AG10803 (cell line): ENCODE measurements around the gene ACP6.
A peak's percentile ranks its signal among the peaks of the same experiment; 100 is the strongest.

Experiments
- DNase-seq: peaks from one replicate; pipeline ENCODE4 v3.0.0; 2010; ENCODE audit warnings: low read depth
- H3K4me3 ChIP-seq: 2 replicates; pipeline ENCODE4 v1.5.1; 2011; ENCODE audit warnings: mild to moderate bottlenecking, low read length, control low read depth
- CTCF ChIP-seq: conservative IDR thresholded peaks from 2 replicates; pipeline ENCODE4 v1.5.1; 2011; ENCODE audit warnings: mild to moderate bottlenecking, low read length, control low read depth, inconsistent platforms

Gene ACP6

GRCh38 chr1:147670319-147671001 lies at the start of gene ACP6:
Gene ACP6 (minus strand): TSS chr1:147670524. CDS start chr1:147670048, 476 bp downstream.
- 0 out of 2 replicates have a peak, but pooled peaks have one; percentile 14 for TF ChIP-seq CTCF
- peak within 1 kb of the TSS; percentile 83 for H3K4me3 ChIP-seq
- peak; percentile 90 for DNase-seq

GRCh38 chr1:147719711-147720225 lies 49.4 kb upstream of the ACP6 start:
- H3K4me3 ChIP-seq, result no peak overlapping the region
- no peak for TF ChIP-seq CTCF
- no peak for DNase-seq

- no peak for DNase-seq
- TF ChIP-seq CTCF, result no peak
- no peak overlapping the region for H3K4me3 ChIP-seq
Observed at GRCh38 chr1:147719029-147719698, 48.8 kb upstream of the ACP6 start.

- no peak for DNase-seq
- no peak overlapping the region for H3K4me3 ChIP-seq
- TF ChIP-seq CTCF, result no peak
Observed at GRCh38 chr1:147717706-147718097, 47.4 kb upstream of the ACP6 start.

GRCh38 chr1:147717051-147717705 lies 46.9 kb upstream of the ACP6 start:
- DNase-seq, result no peak
- H3K4me3 ChIP-seq, result no peak overlapping the region
- no peak for TF ChIP-seq CTCF

- no peak for DNase-seq
- no peak for TF ChIP-seq CTCF
- no peak overlapping the region for H3K4me3 ChIP-seq
Observed at GRCh38 chr1:147712605-147713004, 42.3 kb upstream of the ACP6 start.
